HepG2 (cell line): ENCODE results near the gene DHH. TPM values are rescaled to one million over a fixed set of nuclear protein-coding genes. Genes with fewer than 3 reads are reported as not detected.

Experiments
- ATAC-seq: fragments of 200-7000 bp; cut with Tn5 transposase; 3 replicates; pipeline ENCODE4 v1.9.1; 2020; ENCODE audit warnings: mild to moderate bottlenecking, moderate library complexity
- BruUV-seq: library from RNA; stranded (reverse); fragments of 400-500 nt; replicated peaks from 2 replicates; lab custom pipeline; 2021; lab: Mats Ljungman, UMichigan
- CTCF ChIA-PET: fragments of 300-600 bp; formaldehyde crosslinking; extraction: SDS; loops from one replicate; lab custom pipeline; 2021; ENCODE audit warnings: low total read pairs, inconsistent platforms, low intra/inter-chr PET ratio; lab: Yijun Ruan, JAX
- POLR2A ChIA-PET: fragments of 350-600 bp; sonication (Branson Sonifier 250); formaldehyde crosslinking; loops from one replicate; lab custom pipeline; 2020; ENCODE audit warnings: antibody characterized with exemption, inconsistent platforms; lab: Yijun Ruan, JAX
- DNase-seq: peaks from one replicate; pipeline ENCODE4 v3.0.0-alpha.2; 2015; ENCODE audit warnings: low spot score
- FAIRE-seq: peaks from 3 replicates; lab custom pipeline; 2011; peaks lifted over from hg19 to GRCh38; lab: Jason Lieb, UNC
- H2AFZ ChIP-seq: one replicate; pipeline ENCODE4 v1.6.1; 2011; ENCODE audit warnings: low read length, inconsistent platforms
- H3K27ac ChIP-seq: fragments of 300-600 bp; 3 replicates; pipeline ENCODE4 v1.8.0; 2011; ENCODE audit warnings: mixed run types, mild to moderate bottlenecking, mixed read lengths, low read length, inconsistent platforms; ENCODE audit not compliant: insufficient read depth; ENCODE audit errors: extremely low read length
- H3K27me3 ChIP-seq, 2 experiments: fragments of 200-600 bp in 1 of 2; 2 replicates in 1 of 2; 3 replicates in 1 of 2; pipeline versions ENCODE4 v1.6.0 to v1.8.0; 2011; ENCODE audit warnings: low read length in 2 of 2, mild to moderate bottlenecking in 2 of 2, moderate library complexity in 2 of 2, inconsistent platforms in 1 of 2; ENCODE audit not compliant: insufficient read depth in 2 of 2, control insufficient read depth in 1 of 2
- H3K36me3 ChIP-seq, 2 experiments: fragments of 200-600 bp in 1 of 2; replicated peaks in 1 of 2; 2 replicates in 1 of 2; 3 replicates in 1 of 2; pipeline versions ENCODE4 v1.5.1 to v1.8.0; 2011; ENCODE audit warnings: low read length in 2 of 2, inconsistent platforms in 1 of 2; ENCODE audit not compliant: insufficient read depth in 2 of 2, control insufficient read depth in 1 of 2
- H3K4me1 ChIP-seq: 2 replicates; pipeline ENCODE4 v1.5.1; 2012; ENCODE audit warnings: low read length, inconsistent platforms; ENCODE audit not compliant: insufficient read depth
- H3K4me2 ChIP-seq: 2 replicates; pipeline ENCODE4 v1.6.0; 2011; ENCODE audit warnings: low read depth, low read length, inconsistent platforms
- H3K4me3 ChIP-seq, 3 experiments: fragments of 200-600 bp in 1 of 3; sonication (generic), shearing (Covaris generic) in 1 of 3; replicated peaks in 1 of 3; 2 replicates each; pipeline ENCODE4 v1.5.1; 2011 to 2016; ENCODE audit warnings: low read length in 3 of 3, inconsistent platforms in 2 of 3, low read depth in 2 of 3, mild to moderate bottlenecking in 2 of 3, control low read depth in 1 of 3, mixed read lengths in 1 of 3; ENCODE audit not compliant: insufficient read depth in 1 of 3
- H3K79me2 ChIP-seq: one replicate; pipeline ENCODE4 v1.6.1; 2011; ENCODE audit warnings: low read length, inconsistent platforms; ENCODE audit not compliant: insufficient read depth
- H3K9ac ChIP-seq: 2 replicates; pipeline ENCODE4 v1.6.0; 2011; ENCODE audit warnings: mild to moderate bottlenecking, low read depth, low read length, inconsistent platforms; ENCODE audit not compliant: insufficient read depth
- H3K9me3 ChIP-seq: 2 replicates; pipeline ENCODE4 v1.5.1; 2012; ENCODE audit warnings: mild to moderate bottlenecking, low read length
- H4K20me1 ChIP-seq: 2 replicates; pipeline ENCODE4 v1.6.0; 2011; ENCODE audit warnings: inconsistent platforms, mild to moderate bottlenecking, low read length, moderate library complexity; ENCODE audit not compliant: insufficient read depth
- AGO2 ChIP-seq: fragments of 200-400 bp; formaldehyde crosslinking; optimal IDR thresholded peaks from 2 replicates; pipeline ENCODE3; 2017; ENCODE audit warnings: mild to moderate bottlenecking, low read depth, low read length, moderate library complexity
- GATA4 ChIP-seq: sonication (generic); IDR thresholded peaks from 2 replicates; pipeline ENCODE4 v1.6.1; 2016; ENCODE audit warnings: antibody characterized with exemption, low read depth, borderline replicate concordance
- HES4 ChIP-seq: sonication (generic); formaldehyde crosslinking; IDR thresholded peaks from 2 replicates; pipeline ENCODE4 v1.9.0; 2021; ENCODE audit warnings: mild to moderate bottlenecking, missing genetic modification reagents, borderline replicate concordance
- JUND ChIP-seq: sonication (generic); formaldehyde crosslinking; IDR thresholded peaks from 2 replicates; pipeline ENCODE4 v1.8.0; 2022; ENCODE audit warnings: mild to moderate bottlenecking, missing genetic modification reagents
- MTF1 ChIP-seq: sonication (generic); formaldehyde crosslinking; IDR thresholded peaks from 2 replicates; pipeline ENCODE4 v1.5.0; 2020; ENCODE audit warnings: missing genetic modification reagents
- MXI1 ChIP-seq: IDR thresholded peaks from 3 replicates; pipeline ENCODE4 v1.6.1; 2012; ENCODE audit warnings: low read depth, low read length, inconsistent platforms, borderline replicate concordance
- RARA ChIP-seq: IDR thresholded peaks from 2 replicates; pipeline ENCODE4 v1.6.1; 2016; ENCODE audit warnings: missing genetic modification reagents, missing compliant biosample characterization
- SCMH1 ChIP-seq: sonication (generic); formaldehyde crosslinking; IDR thresholded peaks from 2 replicates; pipeline ENCODE4 v1.9.0; 2021; ENCODE audit warnings: missing genetic modification reagents, mild to moderate bottlenecking, borderline replicate concordance
- TEAD2 ChIP-seq: sonication (generic); formaldehyde crosslinking; IDR thresholded peaks from 2 replicates; pipeline ENCODE4 v1.9.0; 2021; ENCODE audit warnings: missing genetic modification reagents
- ZBTB40 ChIP-seq, 2 experiments: fragments of 450-650 bp in 1 of 2; sonication (generic) in 1 of 2; formaldehyde crosslinking in 1 of 2; IDR thresholded peaks; 2 replicates each; pipeline versions ENCODE4 v1.6.1 to v1.8.0; 2016 to 2022; ENCODE audit warnings: antibody characterized with exemption in 1 of 2, mild to moderate bottlenecking in 1 of 2, missing genetic modification reagents in 1 of 2
- ZNF17 ChIP-seq: sonication (generic); formaldehyde crosslinking; IDR thresholded peaks from 2 replicates; pipeline ENCODE4 v1.5.0; 2020; ENCODE audit warnings: mild to moderate bottlenecking, missing genetic modification reagents
- ZNF513 ChIP-seq: sonication (generic); formaldehyde crosslinking; conservative IDR thresholded peaks from 2 replicates; pipeline ENCODE4 v1.5.0; 2020; ENCODE audit warnings: missing genetic modification reagents
- WGBS: methylation state at CpG from one replicate; pipeline ENCODE4 v1.1.6; 2017; ENCODE audit warnings: low lambda C conversion rate; 5-methylcytosine and 5-hydroxymethylcytosine counted together
- in situ Hi-C: cut with HindIII; loops from 2 replicates; pipeline ENCODE4 v1.10.0; 2017; ENCODE audit warnings: low pct_unique_long_range_greater_than_20kb; ENCODE audit not compliant: extremely low pct_ligation_motif_present
- intact Hi-C: fragments of 100-400 bp; cut with micrococcal nuclease; formaldehyde crosslinking; loops from one replicate; pipeline ENCODE4 v1.10.0; 2022; ENCODE audit not compliant: unreplicated experiment
- polyA plus RNA-seq, 8 experiments: library from polyadenylated mRNA; depleted of rRNA in 3 of 8; stranded (reverse) in 7 of 8; unstranded in 1 of 8; fragments of >200 nt; fragmentation: Illumina TruSeq in 4 of 8; extraction: Trizol in 4 of 8; gene quantifications; 2 replicates each; pipeline versions ENCODE4 v1.2.1 to v1.2.3, GENCODE V29; 2011 to 2016; ENCODE audit warnings: low read depth in 4 of 8, missing spikeins in 1 of 8, mixed read lengths in 1 of 8; ENCODE audit not compliant: insufficient read depth in 1 of 8
- total RNA-seq, 5 experiments: library from RNA; depleted of rRNA; stranded (reverse); fragments of >200 nt; fragmentation: Illumina TruSeq; extraction: Trizol; gene quantifications; 2 replicates each; pipeline ENCODE4 v1.2.3, GENCODE V29; 2016; ENCODE audit warnings: low read depth in 1 of 5

DHH gene
- total and polyA plus RNA-seq, 2 of the 13 experiments (the other 11 are each of a cell fraction or from before 2014, with no cell fraction given), result not detected

DNA sequence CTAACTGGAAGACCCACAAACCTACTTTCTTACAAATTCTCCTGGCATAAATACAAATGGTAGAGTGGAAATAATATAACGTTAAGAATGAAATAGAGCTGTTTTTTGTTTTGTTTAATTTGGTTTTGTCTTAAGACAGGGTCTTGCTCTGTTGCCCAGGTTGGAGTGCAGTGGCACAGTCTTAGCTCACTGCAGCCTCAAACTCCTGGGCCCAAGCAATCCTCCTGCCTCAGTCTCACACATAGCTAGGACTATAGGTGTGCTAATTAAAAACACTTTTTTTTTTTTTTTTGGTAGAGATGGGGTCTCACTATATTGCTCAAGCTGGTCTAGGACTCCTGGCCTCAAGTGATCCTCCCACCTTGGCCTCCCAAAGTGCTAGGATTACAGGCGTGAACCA is 4.1 kb upstream of the DHH start:
- Histone ChIP-seq H3K9ac (no peak overlapping the region), H2AFZ (no peak overlapping the region), H3K27ac (no peak overlapping the region), H3K79me2 (no peaks in the 10 kb centered on the region), H3K27me3 (peaks cover 3 to 13% of the 10 kb centered on the region in 2 experiments; a peak in 2 of 5 replicates), H3K9me3 (no peaks in the 10 kb centered on the region), H4K20me1 (peaks cover 5% of the 10 kb centered on the region; the same call in 1 of the 2 replicates), H3K4me3 (no peak overlapping the region), H3K36me3 (peaks cover 10 to 39% of the 10 kb centered on the region in 2 experiments; a peak in 4 of 5 replicates), H3K4me2 (no peak overlapping the region), H3K4me1 (peaks cover 11% of the 10 kb centered on the region; the same call in 1 of the 2 replicates)
- no peak for ATAC-seq
- in situ Hi-C loops, result no loop called here
- intact Hi-C loops, result loop anchor here (1.0 kb wide), 1 partner anchor 34 kb away; no protein-coding TSS in a partner anchor
- POLR2A ChIA-PET, result interaction anchor here (1.2 to 2.8 kb wide), 2 partner anchors 12 to 29 kb away, joined by 3 to 9 read pairs; partner anchors contain the start of genes LMBR1L and RHEBL1
- FAIRE-seq, result no peak
- no TSS peak for BruUV-seq
- no peak for DNase-seq
- WGBS, result 100% methylated on average over 2 of the region's 2 CpGs
- CTCF ChIA-PET, result interaction anchor here (1.3 to 1.5 kb wide), 2 partner anchors 11 to 35 kb away, joined by 6 to 9 read pairs; no protein-coding TSS in a partner anchor
- no peak for TF ChIP-seq MXI1
- TF ChIP-seq AGO2, result no peak
- TF ChIP-seq GATA4, result no peak
- TF ChIP-seq HES4 (CRISPR knock-in tag), result no peak
- no peak for TF ChIP-seq ZNF17 (CRISPR knock-in tag)
- no peak for TF ChIP-seq TEAD2 (CRISPR knock-in tag)
- no peak for TF ChIP-seq ZBTB40 (IDR thresholded peaks at IDR 0.05)
- no peak for TF ChIP-seq ZBTB40 (CRISPR knock-in tag; IDR thresholded peaks at IDR 0.05)
- TF ChIP-seq SCMH1, result no peak
- no peak for TF ChIP-seq MTF1 (CRISPR knock-in tag)
- no peak for TF ChIP-seq JUND (CRISPR knock-in tag)
- TF ChIP-seq ZNF513 (CRISPR knock-in tag), result no peak
- TF ChIP-seq RARA, result no peak
